ENCODE measurements around the gene A4GALT. TPM values are rescaled to one million over a fixed set of nuclear protein-coding genes. Genes with fewer than 3 reads are reported as not detected.

A4GALT gene
- total and polyA plus RNA-seq, 2 donors (not counting 1 experiment from before 2014, with no cell fraction given) = 6.8 to 16.2 TPM

GRCh38 chr22:42645341-42645937 is 75.2 kb downstream of the A4GALT start:
- Histone ChIP-seq H3K4me3 (replicated peaks in 1 of 4; ENCODE audit: control extremely low read depth in 1 of 4, insufficient read depth in 1 of 4, low read depth in 3 of 4, low read length in 4 of 4) (peak overlapping the region in 1 of 4 experiments; percentile 42), H3K9me3 (ENCODE audit: control insufficient read depth, insufficient read depth, low read depth, low read length) (no peaks in the 10 kb centered on the region), H3K4me1 (ENCODE audit: control insufficient read depth, extremely low read depth, insufficient read depth, low read length) (peaks cover 32% of the 10 kb centered on the region), H4K20me1 (ENCODE audit: control insufficient read depth, extremely low read depth, insufficient read depth, low read length) (no peaks in the 10 kb centered on the region), H3K27ac (ENCODE audit: insufficient read depth, low read length) (peak overlapping the region; percentile 46), H3K4me2 (ENCODE audit: extremely low read depth, insufficient read depth, low read length) (peak overlapping the region; percentile 60), H3K27me3 (ENCODE audit: control insufficient read depth, insufficient read depth, low read length) (no peaks in the 10 kb centered on the region), H3K79me2 (ENCODE audit: control insufficient read depth, insufficient read depth, low read length) (peaks cover 80% of the 10 kb centered on the region), H2AFZ (ENCODE audit: low read length) (no peak overlapping the region), H3K9ac (ENCODE audit: insufficient read depth, low read length) (peak overlapping the region; percentile 42), H3K36me3 (ENCODE audit: control insufficient read depth, insufficient read depth, low read length) (no peaks in the 10 kb centered on the region)
- no peak for TF ChIP-seq CTCF (conservative IDR thresholded peaks at IDR 0.05 in 1 of 2, IDR thresholded peaks at IDR 0.05 in 1 of 2; ENCODE audit: low read depth in 1 of 2, low read length in 2 of 2)
- TF ChIP-seq EZH2 (IDR thresholded peaks at IDR 0.05; ENCODE audit: low read length, missing control alignments) = no peak
- DNase-seq (ENCODE audit: low read depth in 2 of 2) = no peak

GRCh38 chr22:42644422-42645340 is 76.0 kb downstream of the A4GALT start:
- H3K4me2 ChIP-seq (ENCODE audit: extremely low read depth, insufficient read depth, low read length) = peak overlapping the region; percentile 60
- peaks cover 32% of the 10 kb centered on the region for H3K4me1 ChIP-seq (ENCODE audit: control insufficient read depth, extremely low read depth, insufficient read depth, low read length)
- no peaks in the 10 kb centered on the region for H3K9me3 ChIP-seq (ENCODE audit: control insufficient read depth, insufficient read depth, low read depth, low read length)
- H3K79me2 ChIP-seq (ENCODE audit: control insufficient read depth, insufficient read depth, low read length) = peaks cover 84% of the 10 kb centered on the region
- H4K20me1 ChIP-seq (ENCODE audit: control insufficient read depth, extremely low read depth, insufficient read depth, low read length) = no peaks in the 10 kb centered on the region
- DNase-seq (ENCODE audit: low read depth in 2 of 2) = peak; percentile 36 to 42
- TF ChIP-seq EZH2 (IDR thresholded peaks at IDR 0.05; ENCODE audit: low read length, missing control alignments) (no peak), CTCF (conservative IDR thresholded peaks at IDR 0.05 in 1 of 2, IDR thresholded peaks at IDR 0.05 in 1 of 2; ENCODE audit: low read depth in 1 of 2, low read length in 2 of 2) (no peak)
- peak overlapping the region; percentile 46 for H3K27ac ChIP-seq (ENCODE audit: insufficient read depth, low read length)
- H3K27me3 ChIP-seq (ENCODE audit: control insufficient read depth, insufficient read depth, low read length) = no peaks in the 10 kb centered on the region
- H3K4me3 ChIP-seq (replicated peaks in 1 of 4; ENCODE audit: control extremely low read depth in 1 of 4, insufficient read depth in 1 of 4, low read depth in 3 of 4, low read length in 4 of 4) = peak overlapping the region in 1 of 4 experiments; percentile 42
- no peak overlapping the region for H3K9ac ChIP-seq (ENCODE audit: insufficient read depth, low read length)
- no peaks in the 10 kb centered on the region for H3K36me3 ChIP-seq (ENCODE audit: control insufficient read depth, insufficient read depth, low read length)
- no peak overlapping the region for H2AFZ ChIP-seq (ENCODE audit: low read length)

- H4K20me1 ChIP-seq (ENCODE audit: control insufficient read depth, extremely low read depth, insufficient read depth, low read length) = no peaks in the 10 kb centered on the region
- TF ChIP-seq CTCF (conservative IDR thresholded peaks at IDR 0.05 in 1 of 2, IDR thresholded peaks at IDR 0.05 in 1 of 2; ENCODE audit: low read depth in 1 of 2, low read length in 2 of 2) (no peak), EZH2 (IDR thresholded peaks at IDR 0.05; ENCODE audit: low read length, missing control alignments) (no peak)
Measured at GRCh38 chr22:42643634-42644421, 76.8 kb downstream of the A4GALT start.

More at GRCh38 chr22:42643634-42644421, 76.8 kb downstream of the A4GALT start:
- Histone ChIP-seq H3K36me3 (ENCODE audit: control insufficient read depth, insufficient read depth, low read length) (no peaks in the 10 kb centered on the region), H3K4me3 (replicated peaks in 1 of 4; ENCODE audit: control extremely low read depth in 1 of 4, insufficient read depth in 1 of 4, low read depth in 3 of 4, low read length in 4 of 4) (no peak overlapping the region), H3K79me2 (ENCODE audit: control insufficient read depth, insufficient read depth, low read length) (peaks cover 87% of the 10 kb centered on the region), H3K4me1 (ENCODE audit: control insufficient read depth, extremely low read depth, insufficient read depth, low read length) (peaks cover 32% of the 10 kb centered on the region), H3K4me2 (ENCODE audit: extremely low read depth, insufficient read depth, low read length) (peak overlapping the region; percentile 21), H2AFZ (ENCODE audit: low read length) (no peak overlapping the region), H3K9me3 (ENCODE audit: control insufficient read depth, insufficient read depth, low read depth, low read length) (no peaks in the 10 kb centered on the region), H3K27ac (ENCODE audit: insufficient read depth, low read length) (peak overlapping the region; percentile 46), H3K9ac (ENCODE audit: insufficient read depth, low read length) (peak overlapping the region; percentile 5), H3K27me3 (ENCODE audit: control insufficient read depth, insufficient read depth, low read length) (no peaks in the 10 kb centered on the region)
- DNase-seq (ENCODE audit: low read depth in 2 of 2) = no peak

All from fibroblast of lung (primary cell).